ENCODE measurements around the gene GPANK1.

GPANK1 gene

GRCh38 chr6:31662124-31662723 lies 2.6 kb downstream of the GPANK1 start:
- DNase-seq (ENCODE audit: low spot score) = no peak

GRCh38 chr6:31661262-31662123 lies 3.3 kb downstream of the GPANK1 start:
- no peak for DNase-seq (ENCODE audit: low spot score)

- peak; percentile 80 for DNase-seq (ENCODE audit: low spot score)
Observed at GRCh38 chr6:31660381-31661261, 4.2 kb downstream of the GPANK1 start, which contains the start of gene C6orf47. Gene C6orf47, minus strand, starts transcription at chr6:31660778. Its CDS starts 831 bp downstream, at chr6:31659947.

DNA sequence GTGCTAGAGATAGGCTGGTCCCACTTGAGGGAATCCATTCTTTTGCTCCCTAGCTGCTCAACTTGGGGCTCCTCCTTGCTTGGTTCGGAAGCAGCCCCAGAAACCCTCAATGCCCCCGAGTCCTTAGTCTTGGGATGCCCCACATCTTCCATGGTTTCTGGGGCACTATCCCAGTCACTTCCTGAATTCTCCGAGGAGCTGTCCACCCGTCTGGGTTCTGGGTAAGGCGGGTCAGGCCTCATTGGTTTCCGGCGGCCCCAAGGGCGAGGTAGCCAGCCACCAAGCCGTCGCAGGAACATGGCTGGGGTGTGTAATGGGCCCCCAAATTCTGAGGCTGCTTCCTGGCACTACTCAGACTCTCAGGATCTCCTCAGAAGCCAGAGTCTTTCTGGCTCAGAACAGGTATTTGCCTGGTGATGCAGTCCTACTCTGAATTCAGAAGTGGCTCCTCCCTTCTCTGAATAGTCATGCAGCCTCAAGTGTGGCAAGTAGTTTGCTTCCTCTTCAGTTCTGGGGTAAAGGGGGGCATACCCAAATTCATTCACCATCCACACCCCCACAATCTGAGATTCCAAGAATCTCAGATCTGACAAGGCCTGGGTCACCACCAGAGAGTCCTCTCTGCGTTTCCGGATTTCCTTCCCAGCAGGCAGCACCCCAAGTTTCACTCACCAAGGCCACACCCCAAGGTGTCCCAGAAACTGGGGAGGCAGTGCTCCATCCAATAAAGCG lies 5.0 kb downstream of the GPANK1 start:
- no peak for DNase-seq (ENCODE audit: low spot score)

GRCh38 chr6:31658983-31659648 lies 5.7 kb downstream of the GPANK1 start:
- DNase-seq (ENCODE audit: low spot score) = no peak

GRCh38 chr6:31658158-31658688 lies 6.6 kb downstream of the GPANK1 start:
- DNase-seq (ENCODE audit: low spot score) = no peak

DNA sequence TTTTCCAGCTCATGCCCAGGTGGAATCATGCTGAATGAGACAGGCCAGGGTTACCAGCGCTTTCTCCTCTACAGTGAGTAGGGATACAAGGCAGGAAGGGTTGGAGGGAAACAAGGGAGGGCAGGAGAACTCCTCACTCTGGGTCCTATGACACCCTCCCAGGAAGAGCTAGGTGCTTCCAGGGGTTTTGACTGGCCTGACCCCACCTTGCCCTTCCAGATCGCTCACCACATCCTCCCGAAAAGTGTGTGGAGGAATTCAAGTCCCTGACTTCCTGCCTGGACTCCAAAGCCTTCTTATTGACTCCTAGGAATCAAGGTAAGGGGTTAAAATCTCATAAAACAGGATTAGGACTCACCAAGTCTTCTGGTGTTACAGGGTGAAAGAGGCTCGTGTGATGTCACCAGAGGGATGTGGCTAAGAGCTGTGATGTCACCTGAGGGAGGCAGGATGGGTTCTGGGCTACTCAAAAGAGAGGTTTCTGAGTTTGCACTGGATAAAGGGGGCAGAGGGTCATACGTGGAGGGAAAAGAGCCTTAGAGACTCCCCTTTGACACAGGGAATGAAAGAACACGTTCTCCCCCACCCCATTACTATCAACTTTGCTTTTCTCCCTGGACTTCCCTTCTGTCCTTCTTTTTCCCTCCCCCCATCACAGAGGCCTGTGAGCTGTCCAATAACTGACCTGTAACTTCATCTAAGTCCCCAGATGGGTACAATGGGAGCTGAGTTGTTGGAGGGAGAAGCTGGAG lies 7.2 kb downstream of the GPANK1 start:
- no peak for DNase-seq (ENCODE audit: low spot score)

- peak; percentile 72 for DNase-seq (ENCODE audit: low spot score)
Observed at GRCh38 chr6:31655349-31656237, 9.2 kb downstream of the GPANK1 start, which contains the start of gene APOM. Gene APOM, plus strand, starts transcription at chr6:31655894. Its CDS starts 73 bp downstream, at chr6:31655967.

DNA sequence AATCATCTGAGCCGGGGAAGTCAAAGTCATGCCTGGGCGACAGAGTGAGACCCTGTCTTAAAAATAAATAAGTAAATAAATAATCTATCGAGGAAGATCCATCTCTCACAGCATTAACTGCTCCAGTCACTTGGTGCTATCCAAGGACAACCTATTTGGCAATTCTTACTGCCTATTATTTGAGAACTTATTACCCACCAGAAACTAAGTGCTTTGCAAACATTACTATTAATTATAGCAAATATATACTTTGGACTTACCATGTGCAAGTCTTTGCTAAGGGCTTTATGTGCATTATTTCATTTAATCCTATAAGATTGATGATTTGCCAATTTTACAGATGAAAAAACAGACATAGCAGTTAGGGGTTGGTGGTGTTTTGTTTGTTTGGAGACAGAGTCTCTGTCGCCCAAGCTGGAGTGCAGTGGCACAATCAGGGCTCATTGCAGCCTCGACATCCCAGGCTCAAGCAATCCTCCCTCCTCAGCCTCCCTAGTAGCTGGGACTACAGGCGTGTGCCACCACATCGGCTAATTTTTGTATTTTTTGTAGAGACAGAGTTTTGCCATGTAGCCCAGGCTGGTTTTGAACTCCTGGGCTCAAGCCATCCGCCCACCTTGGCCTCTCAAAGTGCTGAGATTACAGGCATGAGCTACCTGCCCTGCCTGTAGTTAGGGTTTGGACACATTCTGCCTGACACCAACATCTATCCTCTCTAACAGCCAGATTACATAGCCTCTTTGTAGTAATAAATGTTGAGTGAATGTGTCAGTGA lies 10.0 kb downstream of the GPANK1 start:
- DNase-seq (ENCODE audit: low spot score) = no peak

DNA sequence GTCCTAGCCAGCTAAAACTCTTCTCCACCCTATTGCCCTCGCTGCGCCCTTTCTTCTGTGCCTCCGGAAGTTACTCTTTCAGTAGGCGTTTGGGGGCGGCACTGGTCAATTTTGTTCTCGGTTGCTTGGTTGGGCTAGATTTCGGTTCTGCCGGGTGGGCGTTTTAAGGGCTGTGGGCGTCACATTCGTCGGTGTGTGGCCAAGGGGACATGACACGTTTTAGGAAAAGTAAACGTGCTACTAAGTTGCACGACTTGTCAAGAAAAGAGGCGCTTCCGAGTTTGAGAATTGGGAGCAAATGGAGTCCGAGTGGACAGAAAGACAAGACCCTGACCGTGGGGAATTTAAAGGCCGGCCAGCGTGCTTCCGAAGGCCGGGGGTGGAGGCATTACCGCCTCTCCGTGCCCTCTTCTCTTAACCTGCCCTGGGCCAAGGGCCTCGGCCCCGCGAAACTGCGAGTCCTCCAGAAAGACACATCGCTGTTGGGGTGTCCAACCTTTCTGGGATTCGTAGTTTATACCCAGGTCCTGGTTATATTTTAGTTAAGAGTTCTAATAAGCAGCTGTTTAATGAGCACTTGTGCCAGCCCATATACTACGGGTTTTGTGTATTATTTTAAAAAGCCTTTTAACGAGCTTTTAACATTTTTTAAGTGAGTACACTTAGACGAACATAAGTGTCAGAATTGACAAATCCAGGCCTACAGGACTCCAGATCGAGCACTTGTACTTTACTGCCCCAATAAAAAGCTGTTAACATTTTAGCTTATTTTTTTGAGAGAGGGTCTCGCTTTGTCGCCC lies 11.7 kb downstream of the GPANK1 start:
- peak; percentile 89 for DNase-seq (ENCODE audit: low spot score)

- DNase-seq (ENCODE audit: low spot score) = peak; percentile 74
Observed at GRCh38 chr6:31651602-31652191, 13.1 kb downstream of the GPANK1 start.

- no peak for DNase-seq (ENCODE audit: low spot score)
Observed at GRCh38 chr6:31645325-31645724, 19.5 kb downstream of the GPANK1 start.

GRCh38 chr6:31643818-31644454 lies 20.9 kb downstream of the GPANK1 start:
- DNase-seq (ENCODE audit: low spot score) = no peak

DNA sequence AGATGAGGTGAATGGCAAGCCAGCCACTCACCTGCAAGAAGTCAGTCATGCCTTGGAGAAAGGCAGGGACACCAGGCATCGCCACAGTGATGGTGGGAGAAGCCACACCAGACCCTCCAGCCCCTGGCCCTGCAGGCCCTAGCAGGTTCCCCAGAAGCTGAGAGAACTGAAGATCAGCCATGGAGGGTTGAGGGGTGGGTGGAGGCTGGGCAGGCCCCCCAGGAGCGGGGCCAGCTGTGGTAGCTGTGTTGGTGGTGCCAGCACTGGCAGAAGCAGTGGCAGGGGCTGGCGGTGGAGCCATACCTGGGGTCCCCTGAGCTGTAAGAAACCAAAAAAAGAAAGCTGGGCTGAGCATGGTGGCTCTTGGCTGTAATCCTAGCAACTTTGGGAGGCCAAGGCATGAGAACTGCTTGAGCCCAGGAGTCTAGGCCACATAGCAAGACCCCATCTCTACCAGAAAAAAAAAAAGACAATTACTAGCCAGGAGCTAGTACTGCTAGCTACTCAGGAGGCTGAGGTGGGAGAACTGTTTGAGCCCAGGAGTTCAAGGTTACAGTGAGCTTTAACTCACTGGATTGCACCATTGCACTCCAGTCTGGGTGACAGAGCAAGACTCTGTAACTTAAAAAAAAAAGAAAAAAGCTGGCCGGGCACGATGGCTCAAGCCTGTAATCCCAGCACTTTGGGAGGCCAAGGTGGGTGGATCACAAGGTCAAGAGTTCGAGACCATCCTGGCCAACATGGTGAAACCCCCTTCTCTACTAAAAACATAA lies 21.8 kb downstream of the GPANK1 start:
- no peak for DNase-seq (ENCODE audit: low spot score)

GRCh38 chr6:31641370-31641769 lies 23.4 kb downstream of the GPANK1 start:
- no peak for DNase-seq (ENCODE audit: low spot score)

DNA sequence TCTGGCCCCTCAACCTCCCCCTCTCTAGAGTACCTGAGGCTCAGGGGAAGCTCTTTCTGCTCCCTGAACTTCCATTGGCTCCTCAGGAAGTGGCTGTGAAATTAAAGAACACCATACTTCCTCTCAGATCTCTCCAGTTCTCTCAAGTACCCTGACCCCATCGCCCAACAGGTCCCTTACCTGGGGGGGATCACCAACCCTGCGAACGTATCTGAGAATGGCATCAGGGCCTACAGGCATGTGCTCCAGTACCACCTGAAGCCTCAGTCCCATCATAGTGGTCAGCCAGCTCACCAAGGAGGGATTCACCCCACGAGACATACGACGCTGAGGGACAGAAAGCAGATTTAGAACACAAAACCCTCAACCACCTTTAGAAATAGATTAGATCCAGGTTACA lies 24.2 kb downstream of the GPANK1 start:
- DNase-seq (ENCODE audit: low spot score) = no peak

Data from HuH-7 (cell line).